GM21515 (cell line): ENCODE measurements around the gene PRSS12.
"Not testable (repeated sequence)": the region's sequence is repeated elsewhere in the genome, so short reads cannot be mapped to it uniquely, and the experiment has no call there.

Experiments used
- ATAC-seq: cut with Tn5 transposase; IDR thresholded peaks from one replicate; pipeline ENCODE4 v1.9.1; 2021; ENCODE audit not compliant: unreplicated experiment

The PRSS12 gene

DNA sequence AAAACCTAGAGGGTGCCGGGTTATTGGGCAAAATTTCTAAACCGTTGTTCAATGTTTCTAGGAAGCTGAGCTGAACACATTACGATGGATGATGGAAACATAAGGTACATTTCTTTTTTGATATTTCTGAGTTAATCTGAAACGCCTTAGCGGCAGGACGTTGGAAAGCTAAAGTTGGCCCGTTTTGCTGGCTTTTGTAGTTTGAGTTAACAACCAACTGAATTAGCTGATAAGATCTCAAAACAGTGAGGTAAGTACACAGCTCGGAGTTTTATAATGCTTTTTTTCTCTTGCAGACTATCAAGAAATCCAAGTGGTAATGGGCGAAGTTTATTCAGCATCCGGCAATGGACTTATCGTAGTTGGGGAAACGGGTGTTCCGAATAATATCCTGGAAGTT, 73.5 kb downstream of the PRSS12 start:
- no peak for ATAC-seq

DNA sequence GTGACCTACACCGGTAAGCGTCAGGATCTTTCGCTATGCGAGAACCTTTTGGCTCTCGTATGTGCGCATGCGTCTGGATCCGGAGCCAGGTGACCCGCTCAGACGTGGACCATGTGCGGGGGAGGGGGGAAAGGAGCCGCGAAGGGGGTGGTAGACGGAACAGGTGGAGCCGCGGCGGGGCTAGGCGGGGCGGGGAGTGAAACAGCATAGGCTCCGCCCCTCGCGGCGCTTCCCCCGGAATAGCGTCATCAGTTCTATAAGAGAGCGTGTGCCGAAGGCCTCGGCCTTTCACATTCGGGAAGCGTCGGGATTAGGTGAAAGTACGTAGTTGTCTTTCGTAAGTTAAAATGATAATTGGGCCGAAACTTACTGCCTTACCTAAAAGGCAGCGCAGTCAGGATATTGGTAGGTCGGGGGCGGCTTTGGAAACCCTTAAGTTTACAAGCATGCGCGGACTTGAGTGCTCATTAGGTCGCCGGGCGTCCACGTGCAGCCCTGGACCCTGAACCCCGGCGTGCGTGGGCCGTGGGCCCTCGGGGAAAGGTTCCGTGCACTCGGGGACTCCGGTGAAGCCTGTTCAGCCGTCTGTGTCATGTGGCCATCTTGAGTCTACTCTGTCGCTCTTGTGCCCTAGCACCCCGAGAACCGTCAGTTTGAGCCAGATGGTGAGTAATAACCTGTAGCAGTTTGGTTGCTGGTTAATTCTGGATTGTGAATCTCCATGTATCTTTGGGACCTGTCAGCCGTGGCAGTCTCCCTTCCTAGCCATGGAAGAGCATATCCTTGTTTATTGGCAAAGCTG, 74.1 kb downstream of the PRSS12 start:
- peak; percentile 83 for ATAC-seq

DNA sequence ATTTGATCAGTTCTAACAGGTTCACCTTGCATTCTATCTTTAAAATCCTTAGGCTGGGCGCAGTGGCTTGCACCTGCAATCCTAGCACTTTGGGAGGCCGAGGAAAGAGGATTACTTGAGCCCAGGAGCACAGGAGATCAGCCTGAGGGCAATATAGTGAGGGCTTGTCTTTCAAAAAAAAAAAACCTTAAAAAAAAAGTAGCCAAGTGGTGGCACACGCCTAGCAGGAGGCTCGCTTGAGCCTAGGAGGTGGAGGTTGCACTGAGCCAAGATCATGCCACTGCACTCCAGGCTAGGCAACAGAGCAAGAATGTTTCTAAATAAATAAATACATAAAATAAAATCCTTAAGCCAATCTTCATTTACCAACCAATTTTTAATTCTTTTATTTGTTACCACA, 75.6 kb downstream of the PRSS12 start:
- no peak for ATAC-seq

DNA sequence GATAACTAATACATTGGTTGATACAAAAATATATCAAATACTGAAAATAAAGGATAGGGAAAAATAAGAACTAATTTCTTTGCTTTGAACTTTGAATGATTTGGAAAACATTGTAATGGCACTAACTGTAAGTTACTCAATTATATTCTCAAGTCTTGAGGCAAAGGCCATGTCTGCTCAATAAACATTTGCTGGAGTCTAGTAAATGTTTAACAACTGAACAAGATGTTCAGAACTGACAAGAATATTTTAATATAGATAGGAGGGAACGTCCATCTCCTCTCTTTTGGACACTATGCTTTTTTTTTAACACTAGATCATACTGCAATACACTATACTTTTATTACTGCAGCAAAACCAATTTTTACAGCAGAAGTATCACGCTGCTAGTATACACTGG, 76.2 kb downstream of the PRSS12 start:
- ATAC-seq = no peak

DNA sequence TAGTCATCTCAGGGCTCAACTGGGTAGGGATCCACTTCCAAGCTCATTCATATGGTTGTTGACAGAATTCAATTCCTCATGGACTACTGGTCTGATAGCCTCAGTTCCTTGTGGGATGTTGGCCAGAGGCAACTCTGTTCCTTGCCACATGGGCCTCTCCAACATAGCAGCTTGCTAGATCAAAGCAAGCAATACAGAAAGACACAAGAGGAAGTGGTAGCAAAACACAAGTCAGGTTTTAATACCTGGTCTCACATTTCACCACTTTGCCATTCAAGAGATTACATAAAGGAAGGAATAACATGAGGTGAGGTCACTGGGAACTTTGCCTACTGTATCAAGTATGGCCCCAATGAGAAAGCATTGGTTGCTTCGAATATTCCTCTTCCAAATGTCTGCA, 79.2 kb downstream of the PRSS12 start:
- ATAC-seq = no peak

DNA sequence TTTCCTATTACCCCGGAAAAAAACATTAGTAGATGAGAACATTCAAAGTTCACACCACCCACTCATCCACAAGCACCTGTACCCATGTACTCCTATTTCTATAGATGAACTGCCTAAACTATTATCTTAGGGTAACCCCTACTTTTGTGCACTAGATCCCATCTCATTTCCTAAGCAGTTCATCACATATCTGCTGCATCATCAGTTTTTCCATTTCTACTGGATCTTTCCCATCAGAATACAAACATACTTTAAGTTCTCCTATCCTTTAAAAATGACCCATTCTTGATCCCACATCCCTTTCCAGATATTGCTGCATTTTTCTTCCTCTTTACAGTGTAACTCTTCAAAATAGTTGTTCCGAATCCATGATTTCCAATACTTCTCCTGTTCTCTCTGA, 81.0 kb downstream of the PRSS12 start:
- ATAC-seq = no peak

DNA sequence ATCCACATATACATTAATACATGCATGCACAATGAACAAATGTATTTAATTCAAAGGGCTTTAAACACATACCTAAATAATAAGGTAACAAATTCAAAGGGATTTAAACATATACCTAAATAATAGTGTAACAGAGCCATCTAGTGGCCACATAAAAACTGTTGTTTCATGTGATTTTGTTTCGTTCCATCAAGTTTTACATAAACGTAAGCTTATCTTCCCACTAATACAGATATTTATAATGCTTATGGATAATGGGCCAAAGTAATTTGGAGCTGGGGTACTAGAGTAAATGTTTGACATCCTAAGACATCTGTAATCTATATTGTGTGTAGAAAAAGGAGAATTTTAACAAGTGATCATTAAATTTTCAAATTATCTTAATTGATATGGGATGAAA, 82.3 kb downstream of the PRSS12 start:
- ATAC-seq = no peak

DNA sequence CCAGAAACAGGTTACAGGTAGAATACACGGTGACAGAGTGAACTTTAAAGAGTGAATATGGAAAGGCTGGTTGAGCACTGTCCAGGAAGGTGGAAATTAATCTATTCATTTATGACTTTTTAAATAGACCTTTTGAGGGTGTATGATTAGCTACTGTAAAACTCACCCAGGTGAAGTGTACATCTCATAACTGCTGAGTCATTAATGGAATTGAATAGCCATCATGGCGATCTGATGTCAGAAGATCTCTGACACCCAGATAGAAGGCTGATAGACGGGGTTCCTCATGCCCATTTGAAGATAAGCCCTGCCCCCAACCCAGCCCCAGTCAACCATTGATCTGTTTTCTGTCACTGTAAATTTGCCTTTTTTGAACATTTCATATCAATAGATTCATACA, 84.0 kb downstream of the PRSS12 start:
- no peak for ATAC-seq

DNA sequence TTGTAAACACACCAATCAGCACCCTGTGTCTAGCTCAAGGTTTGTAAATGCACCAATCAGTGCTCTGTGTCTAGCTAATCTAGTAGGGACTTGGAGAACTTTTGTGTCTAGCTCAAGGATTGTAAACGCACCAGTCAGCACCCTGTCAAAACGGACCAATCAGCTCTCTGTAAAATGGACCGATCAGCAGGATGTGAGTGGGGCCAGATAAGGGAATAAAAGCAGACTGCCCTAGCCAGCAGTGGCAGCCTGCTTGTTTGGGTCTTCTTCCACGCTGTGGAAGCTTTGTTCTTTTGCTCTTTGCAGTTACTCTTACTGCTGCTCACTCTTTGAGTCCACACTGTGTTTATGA, 86.7 kb downstream of the PRSS12 start:
- ATAC-seq = not testable (repeated sequence)

DNA sequence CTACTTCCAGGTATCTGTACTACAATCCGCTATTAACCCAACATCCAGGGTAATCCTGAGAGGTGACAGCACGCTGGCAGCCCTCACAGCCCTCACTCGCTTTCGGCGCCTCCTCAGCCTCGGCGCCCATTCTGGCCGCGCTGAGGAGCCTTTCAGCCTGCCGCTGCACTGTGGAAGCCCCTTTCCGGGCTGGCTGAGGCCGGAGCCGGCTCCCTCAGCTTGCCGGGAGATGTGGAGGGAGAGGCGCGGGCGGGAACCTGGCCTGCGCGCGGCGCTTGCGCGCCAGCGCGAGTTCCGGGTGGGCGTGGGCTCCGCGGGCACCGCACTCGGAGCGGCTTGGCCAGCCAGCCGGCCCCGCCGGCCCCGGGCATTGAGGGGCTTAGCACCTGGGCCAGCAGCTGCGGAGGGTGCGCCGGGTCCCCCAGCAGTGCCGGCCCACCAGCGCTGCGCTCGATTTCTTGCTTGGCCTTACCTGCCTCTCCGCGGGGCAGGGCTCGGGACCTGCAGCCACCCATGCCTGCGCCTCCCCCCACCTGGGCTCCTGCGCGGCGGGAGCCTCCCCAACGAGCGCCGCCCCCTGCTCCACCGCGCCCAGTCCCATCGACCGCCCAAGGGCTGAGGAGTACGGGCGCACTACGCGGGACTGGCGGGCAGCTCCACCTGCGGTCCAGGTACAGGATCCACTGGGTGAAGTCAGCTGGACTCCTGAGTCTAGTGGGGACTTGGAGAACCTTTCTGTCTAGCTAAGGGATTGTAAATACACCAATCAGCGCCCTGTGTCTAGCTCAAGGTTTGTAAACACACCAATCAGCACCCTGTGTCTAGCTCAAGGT, 87.3 kb downstream of the PRSS12 start:
- no peak for ATAC-seq

DNA sequence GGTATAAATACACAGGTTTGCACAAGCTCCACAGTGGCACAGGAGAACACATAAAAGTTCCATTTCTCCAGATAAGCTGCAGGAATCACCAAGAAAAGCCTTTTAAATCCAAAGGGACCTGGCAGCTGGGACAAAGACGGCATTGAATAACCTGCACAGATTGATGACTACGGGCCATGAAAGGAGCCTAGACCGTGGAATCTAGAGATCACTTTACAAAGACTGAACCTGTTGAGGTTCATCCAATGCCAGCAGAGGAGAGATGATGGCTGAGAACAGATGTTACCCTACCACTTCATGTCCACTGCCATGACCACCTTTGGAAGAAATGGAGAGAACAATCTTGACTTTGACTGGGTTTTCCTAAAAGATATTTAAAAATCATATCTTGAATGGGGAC, 88.7 kb downstream of the PRSS12 start:
- no peak for ATAC-seq

DNA sequence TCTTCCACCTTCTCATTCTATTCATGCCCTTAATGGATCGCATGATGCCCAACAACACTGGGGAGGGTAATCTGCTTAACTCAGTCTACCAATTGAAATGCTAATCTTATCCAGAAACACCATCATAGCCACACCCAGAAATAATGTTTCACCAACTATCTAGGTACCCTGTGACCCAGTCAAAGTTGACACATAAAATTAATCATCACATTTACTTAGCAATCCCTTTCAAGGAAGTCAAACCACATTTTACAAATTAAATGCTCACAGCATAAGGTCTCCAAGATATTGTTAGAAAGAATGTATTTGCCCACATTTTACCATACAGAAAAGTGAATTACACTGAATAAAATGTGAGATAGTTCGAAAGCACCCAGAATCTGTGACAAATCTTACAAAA, 92.5 kb downstream of the PRSS12 start:
- no peak for ATAC-seq

DNA sequence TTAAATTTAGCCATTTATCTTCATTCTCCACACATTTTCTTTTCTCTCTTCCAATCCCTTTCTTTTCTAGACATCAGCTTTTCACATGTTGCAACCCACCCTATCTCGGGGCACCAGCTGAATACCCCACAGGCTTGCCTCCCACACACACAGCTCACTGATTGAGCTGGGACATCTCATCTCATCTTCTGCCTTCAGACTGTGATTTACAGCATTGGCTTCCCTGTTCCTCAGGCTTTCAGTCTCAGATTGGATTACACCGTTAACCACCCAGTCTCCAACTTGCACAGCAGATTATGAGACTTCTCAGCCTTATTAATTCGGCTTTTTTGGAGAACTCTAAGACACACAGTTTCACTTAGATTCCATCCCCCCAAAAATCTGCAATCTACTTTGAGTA, 93.7 kb downstream of the PRSS12 start:
- no peak for ATAC-seq

DNA sequence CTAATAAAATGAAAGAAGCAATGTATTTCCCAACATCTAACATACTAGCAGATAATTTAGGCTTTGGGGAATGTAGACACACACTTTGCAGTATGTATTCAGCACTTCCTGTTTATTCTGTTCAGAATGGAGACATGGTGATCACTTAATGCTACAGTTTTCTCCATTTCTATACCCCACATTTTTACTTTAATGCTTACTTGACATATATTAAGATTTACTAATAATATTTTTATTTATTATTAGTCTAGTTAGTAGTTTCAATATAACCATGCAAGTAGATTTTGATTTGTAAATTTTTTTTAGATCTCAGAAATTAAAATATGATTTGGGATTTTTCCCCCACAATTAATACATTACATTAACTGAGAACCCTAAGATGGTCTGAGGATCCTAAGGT, 98.4 kb downstream of the PRSS12 start:
- no peak for ATAC-seq

DNA sequence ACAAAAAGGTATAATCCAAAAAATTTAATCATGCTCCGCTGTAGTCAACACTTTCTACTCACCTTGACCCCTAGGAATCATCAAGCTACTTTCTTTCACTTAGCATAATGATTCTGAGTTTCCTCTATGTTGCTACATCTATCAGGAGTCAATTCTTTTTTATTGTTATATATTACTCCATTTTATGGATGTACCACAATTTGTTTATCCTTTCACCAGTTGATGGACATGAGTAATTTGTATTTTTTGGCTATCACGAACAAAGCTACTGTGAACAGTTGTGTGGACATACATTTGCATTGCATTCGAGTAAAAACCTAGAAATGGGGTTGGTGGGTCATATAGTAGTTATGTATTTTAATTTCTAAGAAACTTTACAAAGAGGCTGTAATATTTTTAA, 102.9 kb downstream of the PRSS12 start:
- ATAC-seq = no peak

DNA sequence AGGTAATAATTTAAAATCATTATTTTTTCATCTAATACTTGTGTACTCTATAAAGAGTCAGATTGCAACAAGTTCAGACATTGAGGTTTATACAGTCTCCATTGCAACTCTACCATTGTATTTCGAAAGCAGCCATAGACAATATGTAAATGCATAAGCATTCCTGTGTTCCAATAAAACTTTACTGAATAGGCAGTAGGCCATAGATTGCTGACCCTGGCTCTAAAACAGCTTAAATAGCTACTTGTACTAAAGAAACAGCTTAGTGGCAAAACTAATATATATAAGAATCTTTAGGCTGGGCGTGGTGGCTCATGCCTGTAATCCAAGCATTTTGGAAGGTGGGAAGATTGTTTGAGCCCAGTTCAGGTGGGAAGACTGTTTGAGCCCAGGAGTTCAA, 115.3 kb downstream of the PRSS12 start:
- ATAC-seq = no peak

DNA sequence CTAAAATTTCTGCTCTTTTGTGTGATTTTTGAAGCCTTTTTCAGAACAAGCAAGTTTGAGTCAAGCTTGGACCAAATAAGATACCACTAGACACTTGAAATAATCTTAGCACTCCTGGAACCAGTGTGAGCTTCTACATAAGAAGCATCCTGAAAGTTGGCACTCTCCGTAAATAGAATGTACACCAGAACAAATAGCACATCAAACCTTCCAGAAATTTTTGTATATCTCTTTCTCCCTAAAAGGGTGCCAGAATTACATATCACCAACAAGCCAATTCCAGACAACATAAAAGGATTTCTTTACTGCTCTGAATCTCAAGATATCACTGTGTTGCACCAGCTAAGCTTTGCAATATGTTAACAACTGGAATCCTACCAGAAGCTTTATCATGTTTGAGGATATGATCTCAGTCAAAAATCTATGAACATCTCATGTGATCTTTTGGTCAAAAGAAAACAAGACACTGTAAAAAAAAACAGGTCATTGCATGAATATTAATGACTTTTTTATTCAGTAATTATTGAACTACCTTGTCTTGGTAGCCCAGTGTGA, 117.2 kb downstream of the PRSS12 start:
- no peak for ATAC-seq
